Limb (tissue), 2 donors: ENCODE measurements around the gene CAB39L.

Experiments used
- DNase-seq, 2 donors: peaks; one replicate each; pipeline ENCODE4 v3.0.0-alpha.2; 2016; ENCODE audit errors: extremely low spot score in 2 of 2

CAB39L gene

GRCh38 chr13:49443704-49444523 is at the start of gene CAB39L, which contains the start of gene SETDB2:
Gene CAB39L, minus strand, starts transcription at chr13:49444064. Its CDS starts 61,154 bp downstream, at chr13:49382910.
Gene SETDB2, plus strand, starts transcription at chr13:49444274. Its CDS starts 7,620 bp downstream, at chr13:49451894.
- DNase-seq = peak; percentile 98 to 99

DNA sequence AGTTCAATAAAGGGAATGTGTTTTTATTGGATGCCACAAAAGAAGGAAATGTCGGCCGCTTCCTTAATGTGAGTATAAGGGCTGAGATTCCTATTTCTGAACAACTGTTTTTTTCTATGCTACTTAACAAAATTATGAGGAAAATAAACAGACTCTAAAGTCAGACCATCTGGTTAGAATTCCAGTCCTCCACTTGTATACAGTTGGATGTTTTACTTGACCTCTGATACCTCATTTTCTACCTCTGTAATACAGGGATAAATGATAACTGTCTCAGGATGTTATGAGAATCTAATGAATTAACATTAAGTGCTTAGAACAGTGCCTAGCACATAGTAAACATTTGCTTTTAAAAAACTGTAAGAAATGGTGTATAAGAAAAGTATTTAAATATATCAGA is 44.7 kb upstream of the CAB39L start:
- no peak for DNase-seq

DNA sequence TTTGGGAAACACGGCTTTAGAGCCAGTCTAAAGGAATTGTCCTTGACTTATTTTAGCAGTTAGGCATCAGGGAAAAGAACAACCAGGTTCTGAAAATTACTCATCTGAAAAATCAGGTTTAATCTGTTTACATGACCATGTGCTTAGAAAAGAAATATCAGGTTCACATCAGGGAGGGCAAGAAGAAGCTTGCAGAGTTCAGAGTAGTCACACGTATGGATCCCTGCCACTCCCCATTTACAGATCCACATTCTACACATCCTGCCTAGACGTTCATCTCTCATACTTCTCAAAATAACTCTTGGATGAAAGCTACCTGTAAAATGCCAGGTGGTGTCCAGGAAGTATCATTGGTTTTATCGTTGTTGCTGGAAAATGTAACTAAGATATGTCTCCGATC is 37.9 kb upstream of the CAB39L start:
- no peak for DNase-seq

- no peak for DNase-seq
Measured at GRCh38 chr13:49476529-49476928, 32.7 kb upstream of the CAB39L start.

- DNase-seq = no peak
Measured at GRCh38 chr13:49472186-49472585, 28.3 kb upstream of the CAB39L start.

GRCh38 chr13:49466292-49466838 is 22.5 kb upstream of the CAB39L start:
- DNase-seq = no peak

DNA sequence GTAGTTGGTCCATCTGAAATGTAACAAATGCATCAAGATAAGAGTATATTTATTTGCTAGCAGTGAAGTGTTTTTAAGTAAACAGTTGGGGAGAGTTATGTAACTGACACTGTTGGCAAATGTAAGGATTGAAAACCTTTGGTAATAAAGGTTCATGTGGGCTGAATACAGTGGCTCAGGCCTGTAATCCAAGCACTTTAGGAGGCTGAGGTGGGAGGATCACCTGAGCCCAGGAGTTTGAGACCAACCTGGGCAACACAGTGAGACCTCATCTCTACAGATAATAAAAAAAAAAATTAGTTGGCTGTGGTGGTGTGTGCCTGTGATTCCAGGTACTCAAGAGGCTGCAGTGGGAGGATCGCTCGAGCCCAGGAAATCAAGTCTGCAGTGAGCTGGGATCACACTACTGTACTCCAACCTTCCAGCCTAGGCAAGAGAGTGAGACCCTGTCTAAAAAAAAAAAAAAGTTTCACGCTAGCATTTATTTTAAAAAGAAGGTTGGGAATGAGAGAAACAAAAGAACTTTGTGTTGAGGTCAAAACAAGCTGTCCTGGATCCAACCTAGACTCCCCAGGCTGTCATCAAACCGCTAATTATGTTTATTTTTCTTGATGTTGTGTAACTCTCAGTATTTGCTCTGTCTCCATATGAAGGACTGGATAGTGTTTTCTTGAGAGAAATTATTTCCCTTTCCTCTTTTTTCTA is 20.9 kb upstream of the CAB39L start:
- no peak for DNase-seq

DNA sequence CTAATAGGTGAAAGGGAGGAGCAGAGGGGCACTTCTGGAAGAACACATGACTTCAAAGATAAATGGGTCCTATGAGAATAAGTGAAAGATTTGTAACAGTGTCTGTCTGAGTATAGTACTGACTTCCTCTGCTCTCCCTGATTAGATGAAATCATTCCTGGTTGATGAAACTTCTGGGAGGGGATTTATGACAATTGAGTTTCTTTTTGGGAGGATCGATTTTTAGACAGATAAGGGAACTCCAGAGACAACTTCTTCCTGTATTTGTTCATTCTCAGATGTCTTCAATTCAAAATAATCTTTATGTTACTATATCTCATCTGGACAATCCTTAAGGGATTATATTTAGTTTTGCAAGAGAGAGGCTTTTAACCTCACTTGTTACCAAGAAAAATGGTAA is 20.2 kb upstream of the CAB39L start:
- DNase-seq = no peak

DNA sequence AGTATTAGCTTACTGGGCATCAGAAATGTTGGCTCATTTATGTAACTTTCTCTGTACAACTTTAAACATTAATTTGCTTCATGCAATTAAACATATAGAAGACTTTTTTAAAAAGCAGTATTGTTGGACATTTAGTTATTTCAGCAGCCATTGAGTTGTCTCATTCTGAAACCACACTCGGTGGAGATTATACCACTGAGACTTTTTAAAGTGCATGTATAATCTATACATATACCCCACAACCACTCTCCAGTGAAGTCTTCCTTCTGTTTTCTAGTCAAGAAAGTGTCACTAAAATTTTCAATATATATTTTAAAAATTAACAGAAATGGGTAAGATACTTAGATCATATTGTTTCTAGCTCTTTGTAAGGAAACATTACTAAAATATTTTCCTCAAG is 15.7 kb upstream of the CAB39L start:
- DNase-seq = no peak

DNA sequence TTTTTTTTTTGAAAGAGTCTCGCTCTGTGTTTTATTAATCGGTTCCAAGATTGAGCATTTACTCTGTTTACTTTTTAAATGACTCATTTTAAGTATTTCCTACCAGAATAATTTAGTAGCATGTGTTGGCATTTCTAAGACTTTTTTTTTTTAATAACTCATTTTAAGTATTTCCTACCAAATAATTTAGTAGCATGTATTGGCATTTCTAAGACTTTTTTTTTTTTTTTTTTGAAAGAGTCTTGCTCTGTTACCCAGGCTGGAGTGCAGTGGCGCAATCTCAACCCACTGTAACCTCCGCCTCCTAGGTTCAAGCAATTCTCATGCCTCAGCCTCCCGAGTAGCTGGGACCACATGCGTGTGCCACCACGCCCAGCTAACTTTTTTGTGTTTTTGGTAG is 13.4 kb upstream of the CAB39L start:
- no peak for DNase-seq

- DNase-seq = no peak
Measured at GRCh38 chr13:49456156-49456555, 12.3 kb upstream of the CAB39L start.

- DNase-seq = no peak
Measured at GRCh38 chr13:49455007-49455398, 11.1 kb upstream of the CAB39L start.

DNA sequence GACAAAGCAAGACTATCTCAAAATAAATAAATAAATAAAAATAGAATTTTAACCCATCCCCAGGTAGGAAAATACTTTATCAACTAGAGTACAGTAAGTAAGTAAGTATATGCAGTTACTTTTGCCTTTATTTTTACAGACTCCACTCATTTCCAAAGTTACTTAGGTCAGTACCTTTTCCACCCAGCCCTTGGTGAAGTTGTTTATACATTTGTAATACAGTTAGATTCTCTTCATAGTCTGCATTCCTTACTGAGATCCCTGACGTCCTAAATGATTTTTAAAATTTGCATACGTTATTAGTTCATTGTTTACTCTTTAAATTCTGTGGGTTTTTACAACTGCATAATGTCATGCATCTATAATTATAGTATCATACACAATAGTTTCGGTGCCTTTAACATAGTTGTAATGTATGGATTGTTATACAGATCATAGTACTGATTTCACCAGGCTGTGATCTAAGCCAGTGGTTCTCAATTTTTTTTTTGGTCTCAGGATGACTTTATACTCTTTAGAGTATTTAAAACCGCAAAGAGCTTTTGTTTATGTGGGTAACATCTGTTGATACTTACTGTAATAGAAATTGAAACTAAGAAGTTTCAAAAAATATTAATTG is 10.6 kb upstream of the CAB39L start:
- DNase-seq = no peak

GRCh38 chr13:49453465-49453864 is 9.6 kb upstream of the CAB39L start:
- DNase-seq = no peak

GRCh38 chr13:49452725-49453457 is 9.0 kb upstream of the CAB39L start:
- no peak for DNase-seq

GRCh38 chr13:49450105-49450819 is 6.4 kb upstream of the CAB39L start:
- no peak for DNase-seq

DNA sequence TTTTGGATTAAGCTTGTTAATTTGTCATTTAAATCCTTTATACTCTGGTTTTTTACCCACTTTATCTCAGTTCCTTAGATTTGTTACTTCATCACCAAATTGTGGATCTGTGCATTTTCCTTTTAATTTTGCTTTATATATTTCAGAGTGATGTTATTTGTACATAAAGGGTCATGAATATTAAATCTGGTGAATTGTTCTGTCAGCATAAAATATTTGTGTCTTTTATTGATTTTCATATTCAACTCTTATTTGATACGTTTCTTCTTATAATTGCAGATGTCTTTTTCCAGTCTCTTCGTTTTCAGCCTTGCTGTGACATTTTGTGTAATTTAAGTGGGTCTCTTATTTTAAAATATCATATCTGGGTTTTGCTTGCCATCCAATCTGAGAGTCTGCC is 4.9 kb upstream of the CAB39L start:
- no peak for DNase-seq

- DNase-seq = no peak
Measured at GRCh38 chr13:49446473-49446872, 2.6 kb upstream of the CAB39L start.

- peak in 1 of 2 donors; percentile 13 for DNase-seq
Measured at GRCh38 chr13:49444524-49445395, 896 bp upstream of the CAB39L start.

GRCh38 chr13:49443357-49443703 is 534 bp downstream of the CAB39L start:
- DNase-seq = peak in 1 of 2 donors; percentile 40
